Smooth muscle cell of the brain vasculature (primary cell): Measurements from ENCODE around the gene TMEM139.
"Not testable (repeated sequence)": the region's sequence is repeated elsewhere in the genome, so short reads cannot be mapped to it uniquely, and the experiment has no call there.

Source experiments
- DNase-seq: peaks from one replicate; pipeline ENCODE4 v3.0.0-alpha.2; 2012; ENCODE audit warnings: low read depth, low spot score

TMEM139 gene

GRCh38 chr7:143258831-143259230 lies 25.9 kb upstream of the TMEM139 start:
- DNase-seq = no peak

GRCh38 chr7:143259765-143260164 lies 25.0 kb upstream of the TMEM139 start:
- no peak for DNase-seq

GRCh38 chr7:143261901-143262300 lies 22.9 kb upstream of the TMEM139 start:
- DNase-seq = no peak

GRCh38 chr7:143263266-143264195 lies 21.2 kb upstream of the TMEM139 start, which contains the start of gene GSTK1:
Gene GSTK1 (plus strand): TSS chr7:143263441. CDS start chr7:143263514, 73 bp downstream.
- DNase-seq = no peak

GRCh38 chr7:143264196-143264568 lies 20.6 kb upstream of the TMEM139 start:
- DNase-seq = not testable (repeated sequence)

- DNase-seq = no peak
These were observed 19.6 kb upstream of the TMEM139 start for GRCh38 chr7:143265017-143265693.

GRCh38 chr7:143269251-143269650 lies 15.5 kb upstream of the TMEM139 start:
- DNase-seq = no peak

GRCh38 chr7:143271240-143271639 lies 13.5 kb upstream of the TMEM139 start:
- no peak for DNase-seq

GRCh38 chr7:143272871-143273270 lies 11.9 kb upstream of the TMEM139 start:
- no peak for DNase-seq

- peak; percentile 12 for DNase-seq
These were observed 5.3 kb upstream of the TMEM139 start for GRCh38 chr7:143279186-143280098.

- no peak for DNase-seq
These were observed 4.6 kb upstream of the TMEM139 start for GRCh38 chr7:143280160-143280559.

- DNase-seq = no peak
These were observed 4.2 kb upstream of the TMEM139 start for GRCh38 chr7:143280566-143280965.

GRCh38 chr7:143281529-143281928 lies 3.2 kb upstream of the TMEM139 start:
- no peak for DNase-seq

GRCh38 chr7:143282124-143282523 lies 2.6 kb upstream of the TMEM139 start:
- no peak for DNase-seq

GRCh38 chr7:143283381-143283780 lies 1.4 kb upstream of the TMEM139 start:
- no peak for DNase-seq

GRCh38 chr7:143285470-143285778 lies 666 bp downstream of the TMEM139 start:
- DNase-seq = no peak

GRCh38 chr7:143285806-143286521 lies 1.2 kb downstream of the TMEM139 start:
- no peak for DNase-seq

- DNase-seq = no peak
These were observed 1.7 kb downstream of the TMEM139 start for GRCh38 chr7:143286522-143286890.

GRCh38 chr7:143287339-143287934 lies 2.7 kb downstream of the TMEM139 start:
- DNase-seq = no peak

GRCh38 chr7:143287935-143288826 lies 3.4 kb downstream of the TMEM139 start, which contains the start of gene CASP2:
Gene CASP2 (plus strand): TSS chr7:143288351. CDS start chr7:143288456, 105 bp downstream.
- DNase-seq = peak; percentile 93
